GM19238 (cell line): ENCODE data around the gene PDF.

ENCODE experiments used
- DNase-seq: peaks from one replicate; pipeline ENCODE4 v3.0.0; 2011; ENCODE audit warnings: low spot score; ENCODE audit not compliant: insufficient read length

PDF gene

DNA sequence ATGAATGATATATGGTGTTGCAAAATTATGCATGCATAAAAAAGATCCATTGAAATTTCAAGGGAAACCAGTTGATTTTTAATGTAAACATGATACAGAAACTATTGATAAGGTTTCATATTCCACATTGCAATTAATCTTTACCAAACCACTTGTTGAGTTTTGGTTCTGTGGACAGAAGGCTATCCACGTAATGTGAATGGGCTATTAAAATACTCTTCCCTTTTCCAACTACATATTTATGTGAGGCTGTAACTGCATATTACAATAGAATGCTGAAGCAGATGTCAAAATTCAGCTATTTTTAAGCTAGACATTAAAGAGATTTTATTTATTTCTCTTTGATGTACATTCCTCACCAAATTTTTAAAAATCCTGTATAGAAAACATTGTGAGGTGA lies 53.0 kb downstream of the PDF start:
- DNase-seq = no peak
